Tongue (tissue), 2 donors: ENCODE results near the gene MSRB2. TPM values are rescaled to one million over a fixed set of nuclear protein-coding genes. Genes with fewer than 3 reads are reported as not detected.

Experiments used
- DNase-seq: peaks from one replicate; pipeline ENCODE4 v3.0.0-alpha.2; 2015
- total RNA-seq: library from RNA; depleted of rRNA; stranded (reverse); fragments of >200 nt; gene quantifications from one replicate; pipeline ENCODE4 v1.2.3, GENCODE V29; 2014

MSRB2 gene
- total RNA-seq, 1 donor from 2014 or later = 20.4 TPM

DNA sequence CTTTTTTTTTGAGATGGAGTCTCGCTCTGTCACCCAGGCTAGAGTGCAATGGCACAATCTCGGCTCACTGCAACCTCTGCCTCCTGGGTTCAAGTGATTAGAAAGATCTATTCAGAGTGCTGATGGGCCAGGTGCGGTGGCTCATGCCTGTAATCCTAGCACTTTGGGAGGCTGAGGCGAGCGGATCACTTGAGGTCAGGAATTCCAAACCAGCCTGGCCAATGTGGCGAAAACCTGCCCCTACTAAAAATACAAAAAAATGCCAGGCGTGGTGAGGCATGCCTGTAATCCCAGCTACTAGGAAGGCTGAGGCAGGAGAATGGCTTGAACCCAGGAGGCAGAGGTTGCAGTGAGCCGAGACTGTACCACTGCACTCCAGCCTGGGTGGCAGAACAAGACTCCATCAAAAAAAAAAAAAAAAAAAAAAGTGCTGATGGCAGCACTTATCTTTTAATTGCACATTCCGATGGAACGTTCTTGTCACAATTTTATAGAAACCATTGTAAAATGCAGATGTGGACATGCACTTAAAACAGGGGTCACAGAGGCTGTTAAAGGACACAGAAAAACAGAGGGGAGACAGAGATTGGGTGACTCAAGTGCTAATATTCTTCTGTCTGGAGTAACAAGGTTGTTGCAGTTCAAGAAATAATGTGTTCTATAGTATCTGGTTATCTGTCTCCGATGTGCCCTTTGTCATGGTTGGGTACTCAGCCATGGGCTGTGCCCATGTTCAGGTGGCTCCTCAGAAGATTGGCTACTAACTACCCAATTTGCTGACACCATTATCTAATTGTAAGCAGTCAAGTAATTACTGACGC, 25.1 kb upstream of the MSRB2 start:
- peak; percentile 35 for DNase-seq

DNA sequence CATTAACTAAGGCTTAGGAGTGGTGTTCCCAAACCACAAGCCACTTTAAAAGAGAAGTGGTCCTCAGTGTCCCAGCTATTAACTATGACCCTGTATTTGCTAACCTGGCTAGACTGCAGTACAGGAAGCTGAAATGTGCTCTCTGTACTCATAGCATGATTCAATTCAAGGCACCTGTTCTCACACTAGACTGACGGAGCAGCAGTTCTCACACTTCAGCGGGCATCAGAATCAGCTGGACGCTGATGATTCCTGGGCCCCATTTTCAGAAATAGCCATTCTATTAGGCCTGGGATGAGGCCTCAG, 24.5 kb upstream of the MSRB2 start:
- DNase-seq = peak; percentile 26

DNA sequence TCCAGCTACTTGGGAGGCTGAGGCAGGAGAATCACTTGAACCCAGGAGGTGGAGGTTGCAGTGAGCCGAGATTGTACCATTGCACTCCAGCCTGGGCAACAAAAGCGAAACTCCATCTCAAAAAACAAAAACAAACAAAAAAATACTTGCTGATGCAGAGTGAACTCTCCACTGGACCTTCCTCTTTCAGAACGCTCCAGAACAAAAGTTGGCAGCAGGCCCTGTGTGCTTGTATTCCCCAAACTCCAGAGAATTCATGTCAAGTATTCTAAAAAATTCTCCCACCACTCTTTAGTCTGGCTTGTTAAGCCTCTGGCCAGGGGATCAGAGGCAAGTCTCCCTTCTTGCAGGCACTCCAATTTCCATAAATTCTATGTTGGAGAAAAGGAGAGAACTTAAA, 22.8 kb upstream of the MSRB2 start:
- peak; percentile 40 for DNase-seq

DNA sequence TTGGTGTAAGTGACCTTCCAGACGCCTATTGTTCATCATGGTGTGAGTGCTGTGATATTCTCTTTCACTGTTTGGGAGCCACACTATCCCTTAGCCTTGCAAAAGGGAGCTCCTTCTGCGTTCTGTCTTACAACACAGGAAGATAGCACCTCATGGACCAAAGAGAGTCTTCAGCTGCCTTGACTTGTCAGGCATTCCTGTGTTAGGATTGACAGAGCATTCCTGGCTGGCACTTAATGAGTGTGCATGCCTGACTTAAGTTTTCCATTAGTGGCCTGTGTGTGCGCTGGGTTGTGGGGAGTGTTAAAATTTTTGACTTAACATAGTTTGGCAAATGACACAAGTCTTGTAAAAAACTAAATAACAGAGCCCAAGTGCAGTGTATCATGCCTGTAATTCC, 21.9 kb upstream of the MSRB2 start:
- DNase-seq = peak; percentile 61

DNA sequence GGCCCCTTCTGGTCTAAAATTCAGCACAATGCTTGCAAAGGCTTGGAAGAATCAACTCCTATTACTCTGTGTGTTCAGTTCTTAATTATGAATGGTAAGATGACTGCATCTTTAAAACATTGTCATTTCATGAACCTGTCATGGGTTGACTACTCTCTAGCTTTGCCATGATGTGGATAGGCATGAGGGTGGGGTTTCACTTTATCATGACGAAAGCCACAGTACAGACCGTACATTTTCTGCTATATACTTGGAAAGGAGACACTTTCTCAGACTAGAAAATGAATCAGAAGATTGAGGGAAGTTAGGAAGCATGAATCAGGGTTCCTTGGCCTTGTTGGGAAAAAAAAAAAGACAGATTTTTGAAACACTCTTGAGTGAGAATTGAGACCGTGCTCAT, 19.7 kb upstream of the MSRB2 start:
- DNase-seq = no peak

DNA sequence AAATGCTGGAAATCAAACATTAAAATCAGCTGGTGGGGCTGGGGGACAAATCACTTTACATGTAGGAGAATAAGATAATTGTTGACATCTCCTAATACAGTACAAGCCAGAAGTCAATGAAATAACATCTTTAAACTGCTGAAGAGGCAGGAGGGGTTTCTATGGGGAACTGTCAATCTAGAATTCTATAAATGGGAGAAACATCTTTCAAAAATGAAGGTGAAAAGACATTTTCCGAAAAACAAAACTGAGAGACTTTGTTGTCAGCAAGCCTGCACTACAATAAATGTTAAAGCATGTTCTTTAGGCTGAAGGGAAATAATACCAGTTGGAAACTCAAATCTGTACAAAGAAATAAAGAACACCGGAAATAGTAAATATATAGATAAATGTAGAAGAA, 17.3 kb upstream of the MSRB2 start:
- DNase-seq = no peak

DNA sequence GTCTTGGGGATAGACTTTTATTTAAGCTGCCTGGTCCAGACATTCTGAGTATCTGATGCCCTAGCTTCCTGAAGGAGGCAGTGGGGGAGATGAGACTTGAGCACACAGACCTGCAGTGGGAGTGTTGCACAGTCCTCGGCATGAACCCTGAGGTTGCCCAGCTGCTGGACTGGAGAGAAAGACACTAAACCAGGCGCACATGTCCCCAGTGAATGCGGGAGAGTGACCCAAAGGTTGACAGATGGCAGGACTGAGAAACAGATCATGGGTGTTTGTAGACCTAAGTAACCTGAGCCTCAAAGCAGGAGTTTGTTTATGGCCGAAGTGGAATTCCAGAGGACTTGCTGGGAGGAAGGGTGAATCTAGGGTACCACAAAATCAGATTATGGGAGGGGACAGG, 15.7 kb upstream of the MSRB2 start:
- DNase-seq = peak; percentile 20

DNA sequence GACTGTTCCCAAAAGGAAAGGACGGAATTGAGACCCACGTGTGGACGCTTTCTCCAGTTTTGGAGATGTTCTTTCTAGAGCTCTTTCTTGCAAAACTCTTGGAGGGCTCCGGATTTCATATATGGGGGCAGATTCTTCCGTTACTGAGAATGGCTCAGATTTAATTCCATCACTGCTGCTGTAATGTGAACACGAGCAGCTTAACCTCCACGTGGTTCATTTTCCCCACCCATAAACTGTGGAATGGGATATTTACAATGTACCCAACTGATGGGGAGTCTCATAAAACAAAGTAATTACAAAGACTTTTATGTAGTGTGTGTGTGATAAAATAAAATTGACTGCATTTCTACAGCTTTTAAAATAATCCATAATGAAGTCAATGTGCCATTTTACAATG, 15.1 kb upstream of the MSRB2 start:
- DNase-seq = no peak

DNA sequence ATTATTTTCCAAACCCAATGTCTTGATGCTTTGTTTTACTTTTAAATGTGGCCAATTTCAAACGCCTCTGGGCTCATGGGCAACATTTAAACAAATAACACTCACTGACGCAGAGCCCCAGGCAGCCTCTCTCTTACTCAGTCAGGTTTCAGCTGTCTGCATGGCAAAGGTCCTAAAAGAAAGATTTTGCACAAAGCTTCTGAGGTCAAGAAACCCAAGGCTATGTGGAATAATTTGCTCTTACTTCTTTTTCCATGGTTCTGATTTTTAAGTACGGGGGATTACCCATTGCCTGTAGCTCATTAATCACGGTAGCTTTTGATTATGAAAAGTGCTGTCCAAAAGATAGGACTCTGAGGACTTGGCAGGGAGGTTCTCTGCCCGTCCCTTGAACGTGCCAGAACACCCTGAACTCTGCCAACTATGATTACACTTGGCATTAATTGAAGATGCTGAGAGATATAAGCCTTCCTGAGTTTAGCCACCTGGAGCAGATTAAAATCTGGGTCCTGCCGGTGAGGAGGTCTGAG, 14.1 kb upstream of the MSRB2 start:
- peak; percentile 94 for DNase-seq

DNA sequence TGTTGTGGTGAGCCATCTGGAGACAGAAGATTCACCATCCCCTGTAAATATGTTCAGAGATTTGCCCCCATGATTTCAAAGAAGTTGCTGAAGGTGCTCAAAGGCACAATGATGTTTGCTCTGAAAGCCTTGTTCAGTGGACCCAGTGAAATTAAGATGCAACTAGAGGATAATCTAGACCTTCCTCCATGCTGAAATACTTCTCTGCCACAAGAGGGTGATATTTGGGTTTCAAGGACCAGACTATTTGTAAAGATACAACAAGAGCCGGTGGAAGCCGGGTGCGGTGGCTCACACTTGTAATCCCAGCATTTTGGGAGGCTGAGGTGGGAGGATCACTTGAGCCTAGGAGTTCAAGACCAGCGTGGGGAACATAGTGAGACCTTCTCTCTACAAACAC, 13.5 kb upstream of the MSRB2 start:
- DNase-seq = no peak

DNA sequence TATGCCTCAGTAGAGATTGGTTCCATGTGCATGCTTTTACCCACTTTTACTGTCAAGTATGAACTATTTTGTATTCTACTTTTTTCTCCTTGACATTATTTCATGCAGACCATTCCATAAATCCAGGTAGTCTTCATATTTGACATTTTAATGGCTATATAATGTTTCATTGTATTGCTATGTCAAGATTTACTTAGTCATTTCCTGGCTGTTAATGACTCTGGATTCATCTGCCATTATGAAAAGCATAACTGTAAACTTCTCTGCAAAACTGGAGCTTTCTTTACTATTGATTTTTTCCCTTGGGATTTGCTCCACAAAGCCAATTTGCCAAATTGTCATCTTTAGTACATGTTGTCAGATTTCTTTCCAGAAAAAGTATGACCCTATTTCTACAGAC, 6.8 kb upstream of the MSRB2 start:
- no peak for DNase-seq

DNA sequence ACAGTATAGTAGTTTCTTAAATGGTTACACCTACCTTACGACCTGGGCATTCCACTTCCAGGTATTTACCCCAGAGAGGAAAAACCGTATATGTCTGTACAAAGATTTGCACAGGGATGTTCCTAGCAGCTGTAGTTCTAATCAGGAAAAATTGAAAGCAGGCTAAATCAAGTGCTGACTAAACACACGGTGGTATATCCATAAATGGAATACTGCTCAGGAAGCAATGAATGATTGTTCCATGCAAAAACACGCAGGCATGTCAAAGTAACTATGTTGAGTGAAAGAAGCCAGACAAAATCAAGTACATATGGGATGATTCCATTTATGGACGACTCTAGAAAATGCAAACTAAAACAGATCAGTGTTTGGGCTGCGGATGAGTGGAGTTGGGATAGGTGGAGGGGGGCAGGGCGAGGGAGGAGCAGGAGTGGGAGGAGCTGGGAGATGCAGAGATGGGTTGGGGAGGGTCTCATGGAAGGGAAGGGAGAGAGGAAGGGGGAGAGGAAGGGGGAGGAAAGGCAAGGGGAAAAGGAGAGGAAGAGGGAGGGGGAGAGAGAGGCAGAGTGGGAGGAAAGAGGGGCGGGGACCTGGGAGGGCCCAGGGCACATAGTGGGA, 484 bp upstream of the MSRB2 start:
- no peak for DNase-seq

DNA sequence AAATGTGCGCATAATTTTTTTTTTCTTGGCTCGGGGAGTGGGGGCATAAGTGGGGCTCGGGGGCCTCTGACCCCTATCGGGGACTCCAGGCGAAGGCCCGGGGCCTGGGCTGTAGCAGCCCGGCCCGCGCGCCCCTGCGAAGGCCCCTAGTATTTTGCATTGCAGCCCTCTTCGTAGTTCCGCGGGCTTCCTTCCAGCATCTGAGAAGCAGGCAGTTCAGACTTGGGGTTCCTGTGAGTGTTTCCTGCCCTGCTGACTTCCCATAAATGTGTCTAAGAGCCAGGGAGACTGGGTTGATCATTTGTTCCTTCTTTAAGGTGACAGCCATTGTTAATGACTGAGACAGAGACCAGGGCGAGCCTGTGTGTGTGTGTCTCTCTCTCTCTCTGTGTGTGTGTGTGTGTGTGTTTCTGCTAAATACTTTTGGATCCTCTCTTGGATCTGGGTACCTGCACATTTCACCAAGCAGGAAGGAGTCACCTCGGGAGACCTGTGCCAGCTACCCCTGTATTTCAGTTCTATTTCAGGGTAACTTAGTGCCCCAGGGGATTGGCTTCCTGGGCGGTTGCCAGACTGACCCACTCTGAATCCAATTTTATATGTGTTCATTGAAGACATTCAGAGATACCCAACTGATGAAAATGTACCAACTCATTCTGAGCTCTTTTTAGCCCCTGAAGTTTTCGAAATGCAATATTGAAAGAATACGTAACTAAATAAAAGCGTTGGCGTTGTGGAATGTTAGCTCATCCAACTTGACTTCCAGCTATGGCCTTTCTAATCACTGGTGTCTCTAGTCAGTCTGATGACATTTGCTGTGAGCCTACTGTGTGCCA, 805 bp downstream of the MSRB2 start:
- DNase-seq = peak; percentile 83

DNA sequence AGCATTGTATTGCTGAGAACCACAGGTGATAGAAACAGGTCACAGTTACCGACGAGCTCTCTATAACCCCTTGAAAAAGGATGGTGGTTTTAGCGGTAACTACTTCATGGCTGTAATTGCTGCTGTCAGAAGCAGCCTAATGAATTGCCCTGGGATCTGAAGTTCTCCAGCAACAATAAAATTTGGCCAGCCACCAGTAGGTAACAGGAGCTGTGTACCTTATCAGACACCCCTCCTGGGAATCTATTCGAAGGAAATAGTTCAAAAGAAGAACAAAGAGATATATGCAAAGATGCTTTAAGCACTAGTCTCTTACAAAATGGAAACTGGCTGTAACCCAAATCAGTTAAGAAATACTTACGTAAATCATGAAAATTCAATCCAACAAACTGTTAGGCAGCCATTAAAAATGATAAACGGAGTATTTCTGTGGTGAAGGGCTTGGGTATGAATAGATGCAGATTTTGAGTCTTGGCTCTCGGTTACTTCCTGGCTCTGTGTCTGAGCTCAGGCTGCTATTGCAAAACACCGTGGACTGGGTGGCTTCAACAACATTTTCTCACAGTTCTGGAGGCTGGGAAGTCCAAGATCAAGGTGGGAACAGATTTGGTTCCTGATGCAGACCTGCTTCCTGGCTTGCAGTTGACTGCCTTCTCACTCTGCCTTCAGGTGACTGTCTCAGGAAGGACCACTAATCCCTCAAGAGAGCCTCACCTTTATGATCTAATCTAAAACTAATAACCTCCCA, 1.6 kb downstream of the MSRB2 start:
- DNase-seq = peak; percentile 38

DNA sequence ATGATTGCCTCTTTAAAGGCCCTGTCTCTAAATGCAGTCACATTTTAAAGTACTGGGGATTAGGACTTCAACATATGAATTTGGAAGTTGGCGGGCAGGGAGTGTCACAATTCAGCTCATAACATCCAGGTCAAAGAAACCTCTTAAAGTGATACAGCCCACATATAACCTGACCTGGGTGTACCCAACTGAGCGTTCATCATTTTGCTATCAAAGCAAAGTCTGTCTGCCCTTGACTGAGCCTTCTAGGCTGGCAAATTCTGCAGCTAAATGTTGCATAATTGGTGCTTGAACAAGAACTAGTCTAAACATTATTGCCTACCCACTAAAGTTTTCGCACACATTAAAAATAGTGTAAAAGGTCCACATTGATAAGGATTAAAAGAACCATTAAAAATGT, 3.7 kb downstream of the MSRB2 start:
- DNase-seq = no peak

DNA sequence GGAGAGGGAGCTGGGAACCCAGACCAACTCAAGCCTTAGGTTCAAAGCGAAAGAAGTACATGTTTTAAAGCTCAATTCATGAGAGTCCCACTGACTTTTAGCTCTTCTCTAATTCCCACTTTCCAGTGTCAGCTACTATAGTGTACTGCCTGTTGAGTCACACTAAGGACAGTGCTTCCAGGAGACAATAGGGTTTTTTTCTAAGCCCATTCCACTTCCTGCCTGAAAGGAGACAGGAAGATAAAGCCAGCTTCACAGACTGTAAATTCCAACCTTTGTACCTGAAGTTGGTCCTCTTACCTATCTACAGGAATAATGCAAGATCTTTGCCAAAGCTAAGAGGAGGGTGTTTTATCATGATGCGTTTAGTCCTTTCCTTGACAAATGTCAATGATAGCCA, 4.4 kb downstream of the MSRB2 start:
- DNase-seq = no peak

DNA sequence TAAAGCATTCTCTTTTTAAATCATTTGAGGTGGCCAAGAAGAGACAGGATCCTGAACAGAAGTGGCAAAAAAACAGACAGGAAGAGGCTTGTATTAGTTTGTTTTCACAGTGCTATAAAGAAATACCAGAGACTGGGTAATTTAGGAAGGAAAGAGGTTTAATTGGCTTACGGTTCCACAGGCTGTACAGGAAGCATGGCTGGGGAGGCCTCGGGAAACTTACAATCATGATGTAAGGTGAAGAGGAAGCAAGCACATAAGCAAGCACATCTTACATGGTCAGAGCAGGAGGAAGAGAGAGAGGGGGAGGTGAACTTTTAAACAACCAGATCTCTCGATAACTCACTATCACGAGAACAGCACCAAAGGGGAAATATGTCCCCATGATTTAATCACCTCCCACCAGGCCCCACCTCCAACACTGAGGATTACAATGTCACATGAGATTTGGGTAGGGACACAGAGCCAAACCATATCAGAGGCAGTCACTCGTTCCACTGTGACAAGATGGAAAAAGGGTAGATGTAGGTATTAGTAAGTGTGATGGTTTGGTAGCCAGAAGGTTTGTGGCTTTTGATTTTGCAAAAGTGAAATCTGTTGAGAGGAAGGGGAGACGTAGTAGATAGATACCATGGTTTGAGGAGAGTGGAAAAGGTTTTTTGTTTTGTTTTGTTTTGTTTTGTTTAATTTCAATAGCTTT, 5.1 kb downstream of the MSRB2 start:
- DNase-seq = no peak

DNA sequence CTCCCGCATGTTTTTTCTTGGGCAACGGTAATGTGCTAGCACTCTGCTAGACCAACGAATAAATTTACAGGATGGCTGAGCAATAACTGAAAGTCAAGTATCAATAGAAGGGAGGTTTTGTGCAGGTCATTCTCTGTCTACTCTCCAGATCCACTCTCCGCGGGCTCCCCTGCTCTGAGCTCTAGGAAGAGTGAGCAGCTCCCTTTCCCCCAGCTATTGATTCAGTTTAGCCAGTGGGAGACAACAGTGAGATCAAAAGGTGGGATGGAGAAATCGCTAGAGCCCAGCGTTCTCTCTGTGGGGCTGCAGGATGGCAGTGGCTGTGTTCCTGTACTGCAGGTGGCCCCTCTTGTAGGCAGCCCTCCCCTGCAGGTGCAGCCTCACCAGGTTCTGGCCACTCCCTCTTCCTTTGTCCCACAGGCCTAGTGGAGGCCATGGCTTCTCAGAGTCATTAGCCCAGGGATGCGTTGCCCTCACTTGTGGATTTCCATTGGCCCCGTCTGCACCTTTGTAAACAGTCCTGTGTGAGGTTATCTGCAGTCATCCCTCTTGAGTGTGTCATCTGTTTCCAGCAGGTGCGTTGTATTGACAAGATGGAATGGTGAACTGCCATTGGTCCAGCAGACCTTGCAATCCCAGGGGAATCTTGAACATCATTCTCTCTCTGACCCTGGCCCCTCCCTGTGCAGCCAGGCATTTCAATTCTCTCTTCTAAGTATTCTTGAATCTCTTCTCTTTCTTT, 11.1 kb downstream of the MSRB2 start:
- DNase-seq = no peak

DNA sequence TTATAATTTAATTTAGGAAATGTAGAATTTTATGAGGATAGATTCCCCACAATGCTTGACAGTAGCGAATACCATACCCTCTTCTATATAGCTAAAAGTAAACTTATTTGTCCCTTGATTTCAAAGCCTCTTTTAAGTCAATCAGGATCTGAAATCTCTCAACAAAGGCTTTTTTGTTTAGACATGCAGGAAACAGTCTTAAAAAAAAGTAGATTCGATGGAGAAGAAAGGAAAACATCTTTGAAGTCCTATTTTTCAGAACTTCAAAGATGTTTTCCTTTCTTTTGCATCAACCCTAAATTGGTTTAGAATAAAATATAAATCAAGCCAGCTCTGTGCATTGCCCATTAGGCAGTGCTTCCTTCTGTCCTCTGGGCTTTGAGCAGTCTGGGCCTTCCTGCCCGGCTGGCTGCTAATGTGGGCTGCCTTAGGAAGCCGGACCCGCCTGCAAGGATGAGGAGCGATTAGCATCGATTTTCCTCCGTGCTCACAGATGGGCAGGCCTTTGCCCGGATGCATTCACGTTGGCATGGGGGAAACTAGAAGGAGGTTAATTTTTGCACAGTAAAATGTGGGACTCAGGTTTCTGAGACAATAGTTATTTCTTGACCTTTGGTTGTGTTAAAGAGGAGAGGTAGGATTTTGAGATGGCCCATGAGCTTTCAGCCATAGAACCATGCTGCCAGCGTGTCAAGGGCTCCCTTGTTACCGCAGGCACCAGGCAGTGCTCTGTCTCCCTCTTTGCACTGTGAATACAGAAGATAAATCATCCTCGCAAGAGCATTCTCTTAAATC, 15.5 kb downstream of the MSRB2 start:
- no peak for DNase-seq
